OCI-LY7 (cell line): ENCODE results near the gene SGMS1.

Experiments used
- EZH2phosphoT487 ChIP-seq: fragments of 200-600 bp; sonication (generic); IDR thresholded peaks from 2 replicates; pipeline ENCODE4 v1.6.1; 2018; ENCODE audit warnings: low read depth, borderline replicate concordance, mild to moderate bottlenecking, mixed run types, antibody characterized with exemption, low read length, moderate library complexity, mixed read lengths
- TF ChIP-seq, protein P1 (sequence below): fragments of 200-600 bp; sonication (generic); conservative IDR thresholded peaks from 2 replicates; pipeline ENCODE4 v1.5.1; 2014; ENCODE audit warnings: mild to moderate bottlenecking, antibody characterized with exemption, low read length, moderate library complexity, mixed read lengths

DNA sequence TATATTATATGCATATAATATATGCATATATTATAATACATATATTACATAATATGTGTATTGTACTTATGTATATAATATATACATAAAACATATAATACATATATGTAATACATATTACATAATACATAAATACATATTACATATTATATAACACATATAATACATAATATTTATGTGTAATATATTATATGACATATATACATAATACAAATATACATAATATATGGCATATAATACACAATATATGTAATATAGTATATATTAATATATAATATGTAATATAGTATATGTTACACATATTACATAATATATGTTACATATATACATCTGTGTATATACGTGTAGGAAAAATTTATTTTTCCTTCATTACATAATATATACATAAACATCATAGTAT is 63.4 kb downstream of the SGMS1 start:
- TF ChIP-seq, protein P1, sequence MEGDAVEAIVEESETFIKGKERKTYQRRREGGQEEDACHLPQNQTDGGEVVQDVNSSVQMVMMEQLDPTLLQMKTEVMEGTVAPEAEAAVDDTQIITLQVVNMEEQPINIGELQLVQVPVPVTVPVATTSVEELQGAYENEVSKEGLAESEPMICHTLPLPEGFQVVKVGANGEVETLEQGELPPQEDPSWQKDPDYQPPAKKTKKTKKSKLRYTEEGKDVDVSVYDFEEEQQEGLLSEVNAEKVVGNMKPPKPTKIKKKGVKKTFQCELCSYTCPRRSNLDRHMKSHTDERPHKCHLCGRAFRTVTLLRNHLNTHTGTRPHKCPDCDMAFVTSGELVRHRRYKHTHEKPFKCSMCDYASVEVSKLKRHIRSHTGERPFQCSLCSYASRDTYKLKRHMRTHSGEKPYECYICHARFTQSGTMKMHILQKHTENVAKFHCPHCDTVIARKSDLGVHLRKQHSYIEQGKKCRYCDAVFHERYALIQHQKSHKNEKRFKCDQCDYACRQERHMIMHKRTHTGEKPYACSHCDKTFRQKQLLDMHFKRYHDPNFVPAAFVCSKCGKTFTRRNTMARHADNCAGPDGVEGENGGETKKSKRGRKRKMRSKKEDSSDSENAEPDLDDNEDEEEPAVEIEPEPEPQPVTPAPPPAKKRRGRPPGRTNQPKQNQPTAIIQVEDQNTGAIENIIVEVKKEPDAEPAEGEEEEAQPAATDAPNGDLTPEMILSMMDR = no peak
- TF ChIP-seq EZH2phosphoT487 = no peak
